UCSD-AML1 (cell line): ENCODE measurements around the gene KLHL29.

ENCODE experiments used
- DNase-seq: peaks from one replicate; lab custom pipeline; 2025; ENCODE audit not compliant: unreplicated experiment; lab: John Stamatoyannopoulos, UW

The KLHL29 gene

GRCh38 chr2:23563673-23564614 lies 179.0 kb downstream of the KLHL29 start:
- no peak for DNase-seq

- DNase-seq, result no peak
Observed at GRCh38 chr2:23564615-23564960, 179.6 kb downstream of the KLHL29 start.

GRCh38 chr2:23565374-23565773 lies 180.4 kb downstream of the KLHL29 start:
- DNase-seq, result no peak

GRCh38 chr2:23565814-23566213 lies 180.8 kb downstream of the KLHL29 start:
- no peak for DNase-seq

GRCh38 chr2:23566241-23567142 lies 181.5 kb downstream of the KLHL29 start:
- DNase-seq, result peak; percentile 23

- no peak for DNase-seq
Observed at GRCh38 chr2:23567161-23567756, 182.3 kb downstream of the KLHL29 start.

GRCh38 chr2:23568211-23568610 lies 183.2 kb downstream of the KLHL29 start:
- DNase-seq, result no peak

GRCh38 chr2:23568626-23569190 lies 183.7 kb downstream of the KLHL29 start:
- no peak for DNase-seq

GRCh38 chr2:23569761-23570365 lies 184.9 kb downstream of the KLHL29 start:
- DNase-seq, result no peak

GRCh38 chr2:23571085-23571484 lies 186.1 kb downstream of the KLHL29 start:
- DNase-seq, result no peak

- no peak for DNase-seq
Observed at GRCh38 chr2:23571527-23572282, 186.7 kb downstream of the KLHL29 start.

- no peak for DNase-seq
Observed at GRCh38 chr2:23574919-23575654, 190.1 kb downstream of the KLHL29 start.

GRCh38 chr2:23578964-23579671 lies 194.1 kb downstream of the KLHL29 start:
- no peak for DNase-seq

GRCh38 chr2:23579674-23580073 lies 194.7 kb downstream of the KLHL29 start:
- no peak for DNase-seq

- DNase-seq, result no peak
Observed at GRCh38 chr2:23583467-23583866, 198.5 kb downstream of the KLHL29 start.

- no peak for DNase-seq
Observed at GRCh38 chr2:23584054-23584745, 199.2 kb downstream of the KLHL29 start.

- DNase-seq, result no peak
Observed at GRCh38 chr2:23585273-23586170, 200.5 kb downstream of the KLHL29 start.
